Mucosa of stomach (tissue), 1 donor: ENCODE data around the gene KRTAP2-2.
"Not testable (repeated sequence)": the region's sequence is repeated elsewhere in the genome, so short reads cannot be mapped to it uniquely, and the experiment has no call there.

Source experiments
- H3K27me3 ChIP-seq: one replicate; pipeline ENCODE4 v1.7.0; 2013; ENCODE audit warnings: mild to moderate bottlenecking, low read length; ENCODE audit not compliant: control insufficient read depth, insufficient read depth
- H3K36me3 ChIP-seq: one replicate; pipeline ENCODE4 v1.7.0; 2013; ENCODE audit warnings: low read length; ENCODE audit not compliant: control insufficient read depth, insufficient read depth
- H3K4me1 ChIP-seq: one replicate; pipeline ENCODE4 v1.7.0; 2013; ENCODE audit warnings: mild to moderate bottlenecking, low read length; ENCODE audit not compliant: control insufficient read depth, insufficient read depth
- H3K4me3 ChIP-seq: one replicate; pipeline ENCODE4 v1.7.0; 2013; ENCODE audit warnings: low read length
- H3K9ac ChIP-seq: one replicate; pipeline ENCODE4 v1.7.0; 2013; ENCODE audit warnings: mild to moderate bottlenecking, low read length, moderate library complexity
- H3K9me3 ChIP-seq: one replicate; pipeline ENCODE4 v1.7.0; 2013; ENCODE audit warnings: mild to moderate bottlenecking, low read length, moderate library complexity; ENCODE audit not compliant: control insufficient read depth
- donor health status: Pancreatic carcinoma.

KRTAP2-2 gene

GRCh38 chr17:41082626-41083025, 27.6 kb upstream of the KRTAP2-2 start:
- no peaks in the 10 kb centered on the region for H3K36me3 ChIP-seq

DNA sequence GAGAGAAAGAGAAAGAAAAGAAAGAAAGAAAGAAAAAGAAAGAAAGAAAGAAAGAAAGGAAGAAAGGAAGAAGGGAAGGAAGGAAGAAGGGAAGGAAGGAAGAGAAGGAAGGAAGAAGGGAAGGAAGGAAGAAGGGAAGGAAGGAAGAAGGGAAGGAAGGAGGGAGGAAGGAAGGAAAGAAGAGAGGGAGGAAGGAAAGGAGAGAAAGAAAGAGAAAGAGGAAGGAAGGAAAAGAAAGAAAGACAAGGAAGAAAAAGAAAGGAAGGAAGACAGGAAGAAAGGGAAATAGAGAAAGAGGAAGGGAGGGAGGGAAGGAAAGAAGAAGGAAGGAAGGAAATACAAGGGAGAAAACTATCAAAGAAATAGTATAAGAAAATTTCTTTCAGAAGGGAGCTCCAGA, 21.8 kb upstream of the KRTAP2-2 start:
- Histone ChIP-seq H3K36me3 (no peaks in the 10 kb centered on the region), H3K9me3 (no peaks in the 10 kb centered on the region), H3K4me3 (no peak overlapping the region), H3K9ac (no peak overlapping the region), H3K27me3 (peaks cover 8% of the 10 kb centered on the region), H3K4me1 (no peaks in the 10 kb centered on the region)

More at GRCh38 chr17:41082626-41083025, 27.6 kb upstream of the KRTAP2-2 start:
- H3K9ac ChIP-seq, result no peak overlapping the region
- H3K27me3 ChIP-seq, result no peaks in the 10 kb centered on the region
- no peak overlapping the region for H3K4me3 ChIP-seq
- no peaks in the 10 kb centered on the region for H3K9me3 ChIP-seq
- H3K4me1 ChIP-seq, result no peaks in the 10 kb centered on the region

DNA sequence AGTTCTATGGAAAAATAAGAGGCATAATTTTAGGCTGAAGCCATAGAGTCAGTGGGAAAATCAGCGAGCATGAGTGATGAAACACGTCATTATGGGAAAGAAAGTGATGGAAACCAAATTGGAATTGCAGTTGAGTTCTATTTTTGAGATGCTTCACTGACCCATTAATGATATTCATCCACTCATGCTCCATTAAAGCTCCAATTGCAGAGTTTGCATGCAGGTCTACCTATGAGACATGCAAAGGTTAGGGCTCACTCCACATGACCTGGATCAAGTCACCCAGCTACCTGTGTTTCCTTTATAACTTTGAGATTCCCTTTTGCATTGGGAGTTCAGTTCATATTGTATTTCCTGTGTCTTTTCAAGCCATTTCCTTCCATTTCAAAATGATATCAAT, 18.6 kb upstream of the KRTAP2-2 start:
- H3K4me1 ChIP-seq, result no peaks in the 10 kb centered on the region
- H3K36me3 ChIP-seq, result no peaks in the 10 kb centered on the region
- peaks cover 8% of the 10 kb centered on the region for H3K27me3 ChIP-seq
- H3K4me3 ChIP-seq, result no peak overlapping the region
- H3K9me3 ChIP-seq, result no peaks in the 10 kb centered on the region
- H3K9ac ChIP-seq, result no peak overlapping the region

- Histone ChIP-seq H3K9me3 (no peaks in the 10 kb centered on the region), H3K36me3 (no peaks in the 10 kb centered on the region), H3K4me1 (no peaks in the 10 kb centered on the region), H3K27me3 (peaks cover 8% of the 10 kb centered on the region), H3K9ac (no peak overlapping the region), H3K4me3 (no peak overlapping the region)
These were observed 16.8 kb upstream of the KRTAP2-2 start for GRCh38 chr17:41071606-41072360.

- Histone ChIP-seq H3K27me3 (no peaks in the 10 kb centered on the region), H3K4me1 (no peaks in the 10 kb centered on the region), H3K4me3 (no peak overlapping the region), H3K36me3 (no peaks in the 10 kb centered on the region), H3K9ac (no peak overlapping the region), H3K9me3 (no peaks in the 10 kb centered on the region)
These were observed 14.0 kb upstream of the KRTAP2-2 start for GRCh38 chr17:41069031-41069430.

- no peak overlapping the region for H3K9ac ChIP-seq
- no peaks in the 10 kb centered on the region for H3K9me3 ChIP-seq
- no peaks in the 10 kb centered on the region for H3K4me1 ChIP-seq
- H3K27me3 ChIP-seq, result no peaks in the 10 kb centered on the region
- no peaks in the 10 kb centered on the region for H3K36me3 ChIP-seq
- no peak overlapping the region for H3K4me3 ChIP-seq
These were observed 12.3 kb upstream of the KRTAP2-2 start for GRCh38 chr17:41067281-41067680.

- Histone ChIP-seq H3K9me3 (no peaks in the 10 kb centered on the region), H3K9ac (no peak within 1 kb of the TSS), H3K27me3 (no peaks in the 10 kb centered on the region)
These were observed 11.0 kb upstream of the KRTAP2-2 start, which contains the start of gene KRTAP2-4 for GRCh38 chr17:41065829-41066624. KRTAP2-4 (minus strand) TSS chr17:41065879; CDS start chr17:41065845, 34 bp downstream.

GRCh38 chr17:41065016-41065689, 10.1 kb upstream of the KRTAP2-2 start:
- H3K27me3 ChIP-seq, H3K4me3 ChIP-seq, H3K36me3 ChIP-seq, H3K4me1 ChIP-seq, H3K9ac ChIP-seq, H3K9me3 ChIP-seq: not testable (repeated sequence)

More at GRCh38 chr17:41065829-41066624, 11.0 kb upstream of the KRTAP2-2 start, which contains the start of gene KRTAP2-4:
- Histone ChIP-seq H3K36me3 (no peaks in the 10 kb centered on the region), H3K4me1 (no peaks in the 10 kb centered on the region), H3K4me3 (no peak within 1 kb of the TSS)

GRCh38 chr17:41064301-41064700, 9.3 kb upstream of the KRTAP2-2 start:
- peaks cover 4% of the 10 kb centered on the region for H3K27me3 ChIP-seq
- no peaks in the 10 kb centered on the region for H3K9me3 ChIP-seq
- H3K4me1 ChIP-seq, result no peaks in the 10 kb centered on the region
- no peak overlapping the region for H3K9ac ChIP-seq
- H3K4me3 ChIP-seq, result no peak overlapping the region
- H3K36me3 ChIP-seq, result no peaks in the 10 kb centered on the region

GRCh38 chr17:41063449-41063848, 8.4 kb upstream of the KRTAP2-2 start:
- Histone ChIP-seq H3K9ac (no peak overlapping the region), H3K4me3 (no peak overlapping the region), H3K4me1 (no peaks in the 10 kb centered on the region), H3K27me3 (peaks cover 4% of the 10 kb centered on the region), H3K36me3 (no peaks in the 10 kb centered on the region), H3K9me3 (no peaks in the 10 kb centered on the region)

DNA sequence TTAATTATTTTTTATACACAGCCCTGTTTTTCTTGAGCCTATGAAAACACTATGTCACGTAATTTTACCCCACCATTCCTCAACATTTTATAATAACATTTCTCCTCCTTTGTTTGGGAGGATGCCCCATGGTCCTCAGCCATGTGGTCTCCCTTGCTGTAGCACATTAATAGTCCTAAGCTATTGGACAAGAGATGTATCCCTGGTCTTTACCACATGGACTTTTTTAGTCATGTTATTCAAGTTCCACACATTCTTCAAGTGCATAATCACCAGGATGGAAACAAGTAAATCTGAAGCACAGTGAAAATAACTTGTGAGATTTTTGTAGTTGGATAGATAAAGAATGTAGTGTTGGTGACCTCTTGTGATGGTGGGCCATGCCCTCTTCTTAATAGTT, 6.9 kb upstream of the KRTAP2-2 start:
- Histone ChIP-seq H3K9me3 (no peaks in the 10 kb centered on the region), H3K36me3 (no peaks in the 10 kb centered on the region), H3K4me3 (no peak overlapping the region), H3K9ac (no peak overlapping the region), H3K27me3 (peaks cover 4% of the 10 kb centered on the region), H3K4me1 (no peaks in the 10 kb centered on the region)
